PC-3 (cell line): ENCODE measurements around the gene PIGQ.

Experiments
- EZH2 ChIP-seq: fragments of 300-600 bp; sonication (generic); IDR thresholded peaks from one replicate; pipeline ENCODE4 v1.6.1; 2017; ENCODE audit warnings: antibody characterized with exemption, mild to moderate bottlenecking, low read length; ENCODE audit not compliant: unreplicated experiment
- EZH2phosphoT487 ChIP-seq: fragments of 300-600 bp; sonication (generic); IDR thresholded peaks from 2 replicates; pipeline ENCODE4 v1.6.1; 2018; ENCODE audit warnings: mild to moderate bottlenecking, antibody characterized with exemption, low read length, borderline replicate concordance
- TF ChIP-seq, protein P1 (sequence below): fragments of 300-600 bp; sonication (generic); conservative IDR thresholded peaks from 2 replicates; pipeline ENCODE4 v1.5.1; 2017; ENCODE audit warnings: antibody characterized with exemption, low read depth, mild to moderate bottlenecking, low read length

DNA sequence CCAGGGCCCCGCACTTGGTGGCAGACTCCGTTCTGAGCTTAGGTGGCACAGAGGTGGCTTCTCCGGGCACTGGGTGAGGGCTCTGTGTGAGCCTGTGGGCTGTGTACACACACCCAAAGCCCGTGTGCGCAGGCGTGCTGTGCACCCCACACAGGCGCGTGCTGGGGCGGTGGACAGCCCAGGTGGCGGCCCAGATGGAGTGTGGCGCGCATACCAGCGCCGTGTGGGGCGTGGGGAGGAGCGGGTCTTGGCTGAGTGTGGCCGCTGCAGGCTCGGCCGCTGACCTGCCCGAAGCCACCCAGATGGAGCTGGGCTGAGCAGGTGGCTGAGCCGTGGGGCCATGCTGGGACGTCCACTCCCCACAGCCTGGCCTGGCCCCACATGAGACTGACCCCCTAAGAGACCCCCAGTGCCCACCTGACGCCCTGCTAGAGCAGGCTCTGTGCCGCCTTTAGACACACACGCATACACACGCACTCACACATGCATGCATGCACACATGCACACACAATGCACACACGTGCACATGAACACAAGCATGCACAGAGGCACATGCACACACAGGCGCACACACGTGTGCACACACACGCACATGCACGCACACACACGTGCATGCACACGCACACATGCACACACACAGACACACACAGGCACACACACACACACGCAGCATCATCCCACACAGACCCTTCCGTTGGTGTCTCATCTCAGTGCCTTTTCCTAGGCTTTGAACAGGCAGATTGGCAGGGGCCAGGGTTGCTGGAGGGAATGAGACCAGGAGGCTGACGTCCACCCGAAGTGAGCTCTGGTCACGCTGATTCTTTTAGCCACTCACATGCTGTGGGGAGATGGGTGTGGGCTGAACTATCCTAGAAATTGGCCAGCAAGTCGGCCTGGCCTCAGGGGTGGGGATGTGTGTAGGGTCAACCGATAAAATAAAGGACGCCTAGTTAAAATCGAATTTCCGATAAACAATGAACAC, 7.5 kb upstream of the PIGQ start:
- TF ChIP-seq, protein P1, sequence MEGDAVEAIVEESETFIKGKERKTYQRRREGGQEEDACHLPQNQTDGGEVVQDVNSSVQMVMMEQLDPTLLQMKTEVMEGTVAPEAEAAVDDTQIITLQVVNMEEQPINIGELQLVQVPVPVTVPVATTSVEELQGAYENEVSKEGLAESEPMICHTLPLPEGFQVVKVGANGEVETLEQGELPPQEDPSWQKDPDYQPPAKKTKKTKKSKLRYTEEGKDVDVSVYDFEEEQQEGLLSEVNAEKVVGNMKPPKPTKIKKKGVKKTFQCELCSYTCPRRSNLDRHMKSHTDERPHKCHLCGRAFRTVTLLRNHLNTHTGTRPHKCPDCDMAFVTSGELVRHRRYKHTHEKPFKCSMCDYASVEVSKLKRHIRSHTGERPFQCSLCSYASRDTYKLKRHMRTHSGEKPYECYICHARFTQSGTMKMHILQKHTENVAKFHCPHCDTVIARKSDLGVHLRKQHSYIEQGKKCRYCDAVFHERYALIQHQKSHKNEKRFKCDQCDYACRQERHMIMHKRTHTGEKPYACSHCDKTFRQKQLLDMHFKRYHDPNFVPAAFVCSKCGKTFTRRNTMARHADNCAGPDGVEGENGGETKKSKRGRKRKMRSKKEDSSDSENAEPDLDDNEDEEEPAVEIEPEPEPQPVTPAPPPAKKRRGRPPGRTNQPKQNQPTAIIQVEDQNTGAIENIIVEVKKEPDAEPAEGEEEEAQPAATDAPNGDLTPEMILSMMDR: no peak
- no peak for TF ChIP-seq EZH2
- no peak for TF ChIP-seq EZH2phosphoT487
